HepG2 (cell line): ENCODE data around the gene NOCT. TPM values are rescaled to one million over a fixed set of nuclear protein-coding genes. Genes with fewer than 3 reads are reported as not detected.

Experiments
- AGO2 ChIP-seq: fragments of 200-400 bp; formaldehyde crosslinking; optimal IDR thresholded peaks from 2 replicates; pipeline ENCODE3; 2017; ENCODE audit warnings: mild to moderate bottlenecking, low read depth, low read length, moderate library complexity
- CC2D1A ChIP-seq: sonication (generic); formaldehyde crosslinking; IDR thresholded peaks from 2 replicates; pipeline ENCODE4 v1.8.1; 2023; ENCODE audit warnings: mild to moderate bottlenecking, missing genetic modification reagents
- CENPBD1 ChIP-seq: sonication (generic); formaldehyde crosslinking; IDR thresholded peaks from 2 replicates; pipeline ENCODE4 v1.8.0; 2022; ENCODE audit warnings: missing genetic modification reagents, low read depth, mild to moderate bottlenecking, borderline replicate concordance
- GABPA ChIP-seq, 2 experiments: IDR thresholded peaks; 2 replicates each; pipeline ENCODE4 v1.6.1; 2011 to 2016; ENCODE audit warnings: low read depth in 2 of 2, low read length in 1 of 2, missing biosample characterization in 1 of 2, missing genetic modification characterization in 1 of 2
- HOXD1 ChIP-seq: sonication (generic); formaldehyde crosslinking; IDR thresholded peaks from 2 replicates; pipeline ENCODE4 v1.5.0; 2020; ENCODE audit warnings: missing genetic modification reagents
- KDM6A ChIP-seq: IDR thresholded peaks from 2 replicates; pipeline ENCODE4 v1.6.1; 2016; ENCODE audit warnings: low read depth
- NCOR1 ChIP-seq: fragments of 200-600 bp; sonication (generic); IDR thresholded peaks from 2 replicates; pipeline ENCODE4 v1.7.0; 2017; ENCODE audit warnings: antibody characterized with exemption, low read length, borderline replicate concordance
- RNF219 ChIP-seq: sonication (generic); formaldehyde crosslinking; IDR thresholded peaks from 2 replicates; pipeline ENCODE4 v1.5.0; 2020; ENCODE audit warnings: mild to moderate bottlenecking, missing genetic modification reagents
- SCMH1 ChIP-seq: sonication (generic); formaldehyde crosslinking; IDR thresholded peaks from 2 replicates; pipeline ENCODE4 v1.9.0; 2021; ENCODE audit warnings: missing genetic modification reagents, mild to moderate bottlenecking, borderline replicate concordance
- TSC22D2 ChIP-seq: sonication (generic); formaldehyde crosslinking; IDR thresholded peaks from 2 replicates; pipeline ENCODE4 v1.5.1; 2020; ENCODE audit warnings: missing genetic modification reagents, mild to moderate bottlenecking, borderline replicate concordance
- ZBTB33 ChIP-seq: sonication (generic); formaldehyde crosslinking; IDR thresholded peaks from 2 replicates; pipeline ENCODE4 v1.4.0; 2020; ENCODE audit warnings: missing genetic modification reagents
- ZNF281 ChIP-seq: sonication (generic); formaldehyde crosslinking; IDR thresholded peaks from 2 replicates; pipeline ENCODE4 v1.4.0; 2020; ENCODE audit warnings: missing genetic modification reagents, borderline replicate concordance
- ZNF549 ChIP-seq: sonication (generic); formaldehyde crosslinking; IDR thresholded peaks from 2 replicates; pipeline ENCODE4 v1.5.0; 2020; ENCODE audit warnings: missing genetic modification reagents
- ZNF574 ChIP-seq: sonication (generic); formaldehyde crosslinking; IDR thresholded peaks from 2 replicates; pipeline ENCODE4 v1.4.0; 2020; ENCODE audit warnings: missing genetic modification reagents
- ZSCAN5A ChIP-seq: sonication (generic); formaldehyde crosslinking; IDR thresholded peaks from 2 replicates; pipeline ENCODE4 v1.8.0; 2022; ENCODE audit warnings: mild to moderate bottlenecking, missing genetic modification reagents, borderline replicate concordance
- polyA plus RNA-seq, 8 experiments: library from polyadenylated mRNA; depleted of rRNA in 3 of 8; stranded (reverse) in 7 of 8; unstranded in 1 of 8; fragments of >200 nt; fragmentation: Illumina TruSeq in 4 of 8; extraction: Trizol in 4 of 8; gene quantifications; 2 replicates each; pipeline versions ENCODE4 v1.2.1 to v1.2.3, GENCODE V29; 2011 to 2016; ENCODE audit warnings: low read depth in 4 of 8, missing spikeins in 1 of 8, mixed read lengths in 1 of 8; ENCODE audit not compliant: insufficient read depth in 1 of 8
- total RNA-seq, 5 experiments: library from RNA; depleted of rRNA; stranded (reverse); fragments of >200 nt; fragmentation: Illumina TruSeq; extraction: Trizol; gene quantifications; 2 replicates each; pipeline ENCODE4 v1.2.3, GENCODE V29; 2016; ENCODE audit warnings: low read depth in 1 of 5

The NOCT gene
- total and polyA plus RNA-seq, 2 of the 13 experiments (the other 11 are each of a cell fraction or from before 2014, with no cell fraction given), result 3.6 to 13.1 TPM

GRCh38 chr4:139082750-139083606 is 67.4 kb downstream of the NOCT start (continued):
- TF ChIP-seq ZSCAN5A (CRISPR knock-in tag), result no peak; the same call in none of the 2 replicates
- no peak for TF ChIP-seq TSC22D2 (CRISPR knock-in tag)
- no peak for TF ChIP-seq CENPBD1
- TF ChIP-seq RNF219 (CRISPR knock-in tag), result no peak
- TF ChIP-seq ZNF574, result peak; percentile 82
- TF ChIP-seq CC2D1A, result no peak
- TF ChIP-seq ZNF281 (CRISPR knock-in tag), result peak; percentile 99
- no peak for TF ChIP-seq ZNF549
- TF ChIP-seq KDM6A, result no peak
- TF ChIP-seq NCOR1, result peak; percentile 19; the same call in 1 of the 2 replicates
- TF ChIP-seq SCMH1, result no peak
- TF ChIP-seq HOXD1, result peak; percentile 35; the same call in 1 of the 2 replicates
- no peak for TF ChIP-seq ZBTB33 (CRISPR knock-in tag)
- TF ChIP-seq AGO2, result no peak
- peak; percentile 60 for TF ChIP-seq GABPA (IDR thresholded peaks at IDR 0.05; ENCODE audit: low read depth, low read length)
- TF ChIP-seq GABPA (CRISPR knock-in tag; IDR thresholded peaks at IDR 0.05; ENCODE audit: low read depth), result peak; percentile 91
